T-cell (primary cell): ENCODE results near the gene SIPA1. TPM values are rescaled to one million over a fixed set of nuclear protein-coding genes. Genes with fewer than 3 reads are reported as not detected.
"Not testable (repeated sequence)": the region's sequence is repeated elsewhere in the genome, so short reads cannot be mapped to it uniquely, and the experiment has no call there.

ENCODE experiments used
- ATAC-seq, 4 experiments: fragments of 200-7000 bp in 3 of 4; fragments of 150-1000 bp in 1 of 4; cut with Tn5 transposase; replicated peaks in 1 of 4; 1 replicate in 3 of 4; 2 replicates in 1 of 4; pipeline ENCODE4 v1.10.0; 2021; ENCODE audit warnings: moderate library complexity in 3 of 4, mild to moderate bottlenecking in 2 of 4, moderate number of reproducible peaks in 1 of 4
- CTCF ChIA-PET, 2 donors: fragments of 300-600 bp; sonication (Branson Sonifier 250); formaldehyde crosslinking; loops; one replicate each; lab custom pipeline; 2022; ENCODE audit warnings: antibody characterized with exemption in 2 of 2; lab: Charles Lee
- POLR2A ChIA-PET, 2 donors: fragments of 300-600 bp; sonication (Branson Sonifier 250); formaldehyde crosslinking; loops; one replicate each; lab custom pipeline; 2022; ENCODE audit warnings: antibody characterized with exemption in 2 of 2; lab: Charles Lee
- DNase-seq, 35 experiments: peaks; one replicate each; pipeline versions ENCODE4 v3.0.0 to v3.0.0-alpha.2; 2013 to 2023
- H3K27ac ChIP-seq: one replicate; pipeline ENCODE4 v1.5.1; 2013; ENCODE audit warnings: low read length
- H3K27me3 ChIP-seq, 2 experiments: replicated peaks in 1 of 2; 1 replicate in 1 of 2; 2 replicates in 1 of 2; pipeline versions ENCODE4 v1.6.1 to v1.7.0; 2013; ENCODE audit warnings: low read length in 1 of 2, mixed read lengths in 1 of 2; ENCODE audit not compliant: control insufficient read depth in 2 of 2, insufficient read depth in 2 of 2; ENCODE audit errors: extremely low read depth in 1 of 2
- H3K36me3 ChIP-seq, 2 donors: 1 replicate in 1 of 2; 2 replicates in 1 of 2; pipeline versions ENCODE4 v1.6.1 to v1.7.0; 2013; ENCODE audit warnings: low read length in 1 of 2; ENCODE audit not compliant: control insufficient read depth in 2 of 2, insufficient read depth in 1 of 2; ENCODE audit errors: extremely low read depth in 1 of 2
- H3K4me1 ChIP-seq, 2 experiments: 1 replicate in 1 of 2; 2 replicates in 1 of 2; pipeline versions ENCODE4 v1.6.1 to v1.7.0; 2013; ENCODE audit warnings: low read length in 2 of 2, mixed read lengths in 1 of 2; ENCODE audit not compliant: insufficient read depth in 2 of 2, control insufficient read depth in 1 of 2; ENCODE audit errors: extremely low read depth in 1 of 2
- H3K4me3 ChIP-seq, 2 donors: 1 replicate in 1 of 2; 2 replicates in 1 of 2; pipeline versions ENCODE4 v1.5.1 to v1.7.0; 2013; ENCODE audit warnings: mild to moderate bottlenecking in 2 of 2, low read length in 1 of 2, moderate library complexity in 1 of 2; ENCODE audit not compliant: control insufficient read depth in 1 of 2; ENCODE audit errors: extremely low read depth in 1 of 2
- H3K9me3 ChIP-seq: 2 replicates; pipeline ENCODE4 v1.7.0; 2013
- H3K27ac Mint-ChIP-seq, 2 donors: one replicate each; pipeline ENCODE4 v1.8.0; 2020 to 2021; ENCODE audit warnings: mild to moderate bottlenecking in 2 of 2, mixed read lengths in 2 of 2
- H3K27me3 Mint-ChIP-seq, 2 donors: one replicate each; pipeline ENCODE4 v1.8.0; 2021 to 2022; ENCODE audit warnings: mixed read lengths in 2 of 2
- H3K36me3 Mint-ChIP-seq: one replicate; pipeline ENCODE4 v1.8.0; 2021; ENCODE audit warnings: mixed read lengths
- H3K4me1 Mint-ChIP-seq, 3 donors: one replicate each; pipeline ENCODE4 v1.8.0; 2020 to 2022; ENCODE audit warnings: mixed read lengths in 3 of 3, mild to moderate bottlenecking in 1 of 3
- H3K4me3 Mint-ChIP-seq, 3 donors: one replicate each; pipeline ENCODE4 v1.8.0; 2020 to 2022; ENCODE audit warnings: mild to moderate bottlenecking in 3 of 3, mixed read lengths in 3 of 3, moderate library complexity in 3 of 3
- H3K9me3 Mint-ChIP-seq, 3 donors: one replicate each; pipeline ENCODE4 v1.8.0; 2020 to 2022; ENCODE audit warnings: mixed read lengths in 3 of 3
- WGBS: methylation state at CpG from one replicate; pipeline ENCODE4 v1.1.5; 2013; ENCODE audit warnings: missing lambda C conversion rate; ENCODE audit not compliant: insufficient coverage; 5-methylcytosine and 5-hydroxymethylcytosine counted together
- total RNA-seq, 35 experiments: library from RNA in 6 of 35; stranded (reverse) in 6 of 35; fragments of 120-200 nt in 1 of 35; gene quantifications; one replicate each; pipeline versions ENCODE4 v1.2.1 to v1.2.4 and lab custom pipeline; 2013 to 2026

SIPA1 gene
- total RNA-seq, 5 donors from 2014 or later (not counting 1 experiment from before 2014, with no cell fraction given) = 179 to 285 (median 200) TPM

DNA sequence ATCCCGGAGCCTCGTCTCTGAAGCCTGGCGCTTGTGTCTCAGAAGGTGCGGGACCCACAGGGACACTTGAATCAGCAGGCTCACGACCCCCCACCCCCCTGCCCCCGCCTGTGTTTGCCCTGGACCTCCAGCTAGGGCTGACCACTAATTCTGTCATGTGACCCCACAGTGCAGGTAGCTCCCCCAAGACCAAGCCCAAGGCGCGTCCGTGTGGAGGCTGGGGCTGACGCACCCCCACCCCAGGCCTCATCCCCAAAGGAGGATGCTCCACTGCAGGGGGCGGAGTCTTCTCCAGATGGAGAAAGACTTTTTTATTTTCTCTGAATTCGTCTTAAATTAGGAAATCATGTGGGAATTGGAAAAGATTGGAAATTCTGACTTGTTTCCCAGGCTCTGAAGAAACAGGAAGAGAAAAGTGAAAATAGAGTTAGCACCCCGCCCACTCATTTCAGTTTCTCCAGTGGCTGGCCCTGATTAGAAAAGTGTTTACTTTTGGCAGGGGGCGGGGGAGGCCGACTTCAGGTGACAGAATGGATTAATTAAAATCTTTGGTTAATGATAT lies 25.8 kb downstream of the SIPA1 start:
- H3K4me3 Mint-ChIP-seq = peak overlapping the region; percentile 86 to 87 (median 87)
- H3K4me3 ChIP-seq = peak overlapping the region; percentile 67 to 97
- peaks cover 6 to 34% of the 10 kb centered on the region in 2 donors for H3K36me3 ChIP-seq
- H3K27me3 Mint-ChIP-seq = no peaks in the 10 kb centered on the region
- peaks cover 18% of the 10 kb centered on the region for H3K36me3 Mint-ChIP-seq
- H3K27ac ChIP-seq = peak overlapping the region; percentile 94
- H3K4me1 ChIP-seq = peaks cover 6 to 53% of the 10 kb centered on the region in 2 experiments
- H3K9me3 Mint-ChIP-seq = no peaks in the 10 kb centered on the region
- ChIA-PET CTCF (interaction anchor here (0.5 to 1.4 kb wide), 5 partner anchors 11 to 314 kb away, joined by 3 to 9 read pairs (median 4); partner anchors contain the start of gene PCNX3 (in 1 of the 2)), POLR2A (interaction anchor here (1.1 to 1.6 kb wide), 2 partner anchors 11 to 14 kb away, joined by 3 to 5 read pairs; no protein-coding TSS in a partner anchor)
- H3K27ac Mint-ChIP-seq = peak overlapping the region; percentile 94
- DNase-seq = peak in 5 of 35 experiments; percentile 24 to 67 (median 36)
- 0% methylated on average over 5 of the region's 15 CpGs for WGBS
- peak; percentile 7 to 15 (median 14) for ATAC-seq
- H3K9me3 ChIP-seq = no peaks in the 10 kb centered on the region
- H3K4me1 Mint-ChIP-seq = peaks cover 29 to 37% (median 32%) of the 10 kb centered on the region in 3 donors
- no peaks in the 10 kb centered on the region for H3K27me3 ChIP-seq

DNA sequence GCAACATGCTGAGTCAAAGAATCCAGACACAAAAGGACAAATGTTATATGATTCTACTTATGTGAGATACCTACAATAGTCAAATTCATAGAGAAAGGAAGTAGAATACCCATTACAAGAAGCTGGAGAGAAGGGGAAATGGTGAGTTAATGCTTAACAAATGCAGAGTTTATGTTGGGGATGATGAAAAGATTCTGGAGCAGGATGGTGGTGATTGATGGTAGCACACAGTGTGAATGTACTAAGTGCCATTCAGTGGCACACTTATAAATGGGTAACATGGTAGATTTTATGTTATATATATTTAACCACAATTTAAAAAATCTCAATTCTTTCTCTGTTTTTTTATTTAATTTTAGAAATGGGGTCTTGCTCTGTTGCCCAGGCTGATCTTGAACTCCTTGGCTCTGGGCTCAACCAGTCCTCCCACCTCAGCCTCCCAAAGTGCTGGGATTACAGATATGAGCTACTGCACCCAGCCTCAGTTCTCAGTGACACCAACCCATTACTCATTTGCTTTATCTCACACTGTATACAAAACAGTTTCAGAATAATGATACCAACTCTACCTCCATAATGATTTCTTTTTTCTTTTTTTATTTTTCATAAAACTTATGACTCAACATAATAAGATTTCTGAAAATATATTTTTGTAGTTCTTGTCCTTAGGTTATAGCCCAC lies 34.4 kb downstream of the SIPA1 start:
- Histone ChIP-seq H3K36me3 (no peaks in the 10 kb centered on the region), H3K27ac (no peak overlapping the region), H3K9me3 (no peaks in the 10 kb centered on the region), H3K27me3 (no peaks in the 10 kb centered on the region), H3K4me3 (no peak overlapping the region), H3K4me1 (no peaks in the 10 kb centered on the region)
- Mint-ChIP-seq H3K36me3 (no peaks in the 10 kb centered on the region), H3K4me1 (no peaks in the 10 kb centered on the region), H3K27me3 (no peaks in the 10 kb centered on the region), H3K27ac (no peak overlapping the region), H3K9me3 (no peaks in the 10 kb centered on the region), H3K4me3 (no peak overlapping the region)
- no peak for ATAC-seq
- ChIA-PET CTCF (no interaction called here), POLR2A (no interaction called here)
- no peak for DNase-seq

DNA sequence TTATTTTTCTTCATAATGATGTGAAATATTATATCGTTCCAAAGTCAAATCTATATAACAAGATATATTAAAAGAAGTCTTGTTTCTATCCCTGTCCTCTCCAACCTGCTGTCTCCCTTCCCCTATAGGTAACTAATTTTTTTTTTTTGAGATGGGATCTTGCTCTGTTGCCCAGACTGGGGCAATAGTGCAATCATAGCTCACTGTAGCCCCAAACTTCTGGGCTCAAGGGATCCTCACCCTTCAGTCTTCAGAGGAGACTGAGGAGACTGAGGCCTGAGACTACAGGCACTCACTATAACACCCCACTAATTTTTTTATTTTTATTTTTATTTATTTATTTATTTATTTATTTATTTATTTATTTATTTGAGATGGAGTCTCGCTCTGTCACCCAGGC lies 35.1 kb downstream of the SIPA1 start:
- POLR2A ChIA-PET = no interaction called here
- no peaks in the 10 kb centered on the region for H3K36me3 ChIP-seq
- no peaks in the 10 kb centered on the region for H3K9me3 Mint-ChIP-seq
- H3K27me3 Mint-ChIP-seq = no peaks in the 10 kb centered on the region
- no peak overlapping the region for H3K27ac ChIP-seq
- H3K4me3 ChIP-seq = no peak overlapping the region
- CTCF ChIA-PET = interaction anchor here in 1 of 2 donors (0.5 to 0.7 kb wide), 2 partner anchors 266 to 844 kb away, joined by 3 read pairs; no protein-coding TSS in a partner anchor
- no peaks in the 10 kb centered on the region for H3K4me1 ChIP-seq
- no peaks in the 10 kb centered on the region for H3K36me3 Mint-ChIP-seq
- no peak overlapping the region for H3K4me3 Mint-ChIP-seq
- ATAC-seq (no peak), DNase-seq (no peak)
- no peaks in the 10 kb centered on the region for H3K9me3 ChIP-seq
- WGBS = no CpG with 5 or more reads among the region's 2 CpGs
- no peak overlapping the region for H3K27ac Mint-ChIP-seq
- no peaks in the 10 kb centered on the region for H3K27me3 ChIP-seq
- no peaks in the 10 kb centered on the region for H3K4me1 Mint-ChIP-seq

DNA sequence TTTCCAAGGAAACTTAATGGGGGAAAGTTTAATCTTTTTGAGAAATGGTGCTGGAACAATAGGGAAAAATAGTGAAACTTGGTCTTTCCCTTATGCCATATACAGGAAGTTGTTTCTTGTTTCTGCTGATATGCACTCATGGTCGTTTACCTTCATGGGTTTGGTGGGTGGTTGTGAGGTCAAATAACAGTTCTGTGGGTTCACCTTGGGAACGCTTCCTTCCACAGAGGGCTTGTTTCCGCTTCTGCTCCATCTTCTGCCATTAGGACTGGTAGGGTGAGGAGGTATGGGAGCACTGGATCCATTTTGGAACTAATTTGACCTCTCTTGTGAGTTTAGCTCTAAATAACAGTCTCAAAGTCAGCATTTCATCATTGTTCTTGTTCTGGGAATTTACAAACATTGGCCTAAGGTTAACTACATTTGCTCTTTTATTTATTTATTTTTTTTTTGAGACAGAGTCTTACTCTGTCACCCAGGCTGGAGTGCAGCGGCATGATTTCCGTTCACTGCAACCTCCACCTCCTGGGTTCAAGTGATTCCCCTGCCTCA lies 42.4 kb downstream of the SIPA1 start:
- Histone ChIP-seq H3K4me3 (no peak overlapping the region), H3K9me3 (no peaks in the 10 kb centered on the region), H3K27me3 (no peaks in the 10 kb centered on the region), H3K27ac (no peak overlapping the region), H3K4me1 (no peaks in the 10 kb centered on the region), H3K36me3 (no peaks in the 10 kb centered on the region)
- no peak overlapping the region for H3K4me3 Mint-ChIP-seq
- H3K36me3 Mint-ChIP-seq = no peaks in the 10 kb centered on the region
- DNase-seq = no peak
- ChIA-PET CTCF (interaction anchor here in 1 of 2 donors (0.7 kb wide), 1 partner anchor 353 kb away, joined by 3 read pairs; no protein-coding TSS in a partner anchor), POLR2A (no interaction called here)
- H3K9me3 Mint-ChIP-seq = no peaks in the 10 kb centered on the region
- no peaks in the 10 kb centered on the region for H3K4me1 Mint-ChIP-seq
- H3K27me3 Mint-ChIP-seq = peaks cover 0 to 1% of the 10 kb centered on the region in 2 donors
- H3K27ac Mint-ChIP-seq = no peak overlapping the region
- WGBS = 75% methylated on average over 3 of the region's 5 CpGs
- ATAC-seq = no peak

DNA sequence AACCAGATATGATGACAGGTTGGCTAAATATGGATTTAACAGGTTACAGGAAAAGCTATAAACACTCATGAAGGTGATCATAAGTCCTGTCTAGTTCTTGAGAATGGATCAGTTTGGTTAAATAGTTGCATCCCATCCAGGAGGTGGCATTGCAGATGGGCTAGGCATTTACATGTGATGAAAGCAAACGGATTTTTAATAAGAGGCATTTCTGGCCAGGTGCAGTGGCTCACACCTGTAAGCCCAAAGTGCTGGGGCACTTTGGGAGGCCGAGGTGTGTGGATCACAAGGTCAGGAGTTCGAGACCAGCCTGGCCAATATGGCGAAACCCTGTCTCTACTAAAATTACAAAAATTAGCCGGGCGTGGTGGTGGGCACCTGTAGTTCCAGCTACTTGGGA lies 45.6 kb downstream of the SIPA1 start:
- not testable (repeated sequence) for H3K4me3 ChIP-seq

DNA sequence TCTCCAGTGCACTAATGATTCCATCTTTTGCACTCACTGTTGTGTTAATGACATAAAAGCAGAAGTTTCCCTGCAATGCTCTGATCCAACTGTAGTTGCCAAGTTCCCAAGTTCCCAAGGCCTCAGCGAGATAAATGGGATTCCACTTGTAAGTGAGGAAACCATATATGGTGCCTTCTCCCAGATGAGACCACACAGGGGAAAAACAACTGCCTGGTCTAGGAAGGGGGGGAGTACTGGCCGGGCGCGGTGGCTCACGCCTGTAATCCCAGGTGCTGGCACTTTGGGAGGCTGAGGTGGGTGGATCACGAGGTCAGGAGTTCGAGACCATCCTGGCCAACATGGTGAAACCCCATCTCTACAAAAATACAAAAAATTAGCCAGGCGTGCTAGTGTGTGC lies 48.1 kb downstream of the SIPA1 start:
- Mint-ChIP-seq H3K27me3 (peaks cover 0 to 1% of the 10 kb centered on the region in 2 donors), H3K4me3 (no peak overlapping the region), H3K36me3 (no peaks in the 10 kb centered on the region), H3K27ac (no peak overlapping the region), H3K9me3 (no peaks in the 10 kb centered on the region), H3K4me1 (no peaks in the 10 kb centered on the region)
- no peak overlapping the region for H3K4me3 ChIP-seq
- ChIA-PET CTCF (interaction anchor here in 1 of 2 donors (0.6 kb wide), 1 partner anchor 16 kb away, joined by 3 read pairs; no protein-coding TSS in a partner anchor), POLR2A (no interaction called here)
- no peaks in the 10 kb centered on the region for H3K27me3 ChIP-seq
- H3K36me3 ChIP-seq = no peaks in the 10 kb centered on the region
- no peaks in the 10 kb centered on the region for H3K4me1 ChIP-seq
- H3K9me3 ChIP-seq = no peaks in the 10 kb centered on the region
- ATAC-seq = no peak
- DNase-seq = no peak
- no peak overlapping the region for H3K27ac ChIP-seq
- WGBS = 80% methylated on average over 2 of the region's 8 CpGs

More for the DNA sequence above, 45.6 kb downstream of the SIPA1 start:
- H3K4me1 Mint-ChIP-seq, POLR2A ChIA-PET, H3K4me3 Mint-ChIP-seq, H3K27me3 Mint-ChIP-seq, H3K36me3 Mint-ChIP-seq, ATAC-seq, H3K27ac ChIP-seq, H3K4me1 ChIP-seq, H3K36me3 ChIP-seq, CTCF ChIA-PET, H3K27ac Mint-ChIP-seq, H3K9me3 Mint-ChIP-seq, DNase-seq, H3K9me3 ChIP-seq, H3K27me3 ChIP-seq: not testable (repeated sequence)
- WGBS = 43% methylated on average over 1 of the region's 6 CpGs
